IMR-90 (cell line): ENCODE results near the gene KLHL2. TPM values are rescaled to one million over a fixed set of nuclear protein-coding genes. Genes with fewer than 3 reads are reported as not detected.
"Not testable (repeated sequence)": the region's sequence is repeated elsewhere in the genome, so short reads cannot be mapped to it uniquely, and the experiment has no call there.

Experiments
- ATAC-seq: fragments of 200-7000 bp; cut with Tn5 transposase; 2 replicates; pipeline ENCODE4 v1.9.1; 2020; ENCODE audit warnings: low read depth, mild to moderate bottlenecking, moderate library complexity
- BruUV-seq: library from RNA; stranded (reverse); fragments of 400-500 nt; replicated peaks from 2 replicates; lab custom pipeline; 2021; lab: Mats Ljungman, UMichigan
- CTCF ChIA-PET: fragments of 300-600 bp; formaldehyde crosslinking; extraction: SDS; loops from one replicate; lab custom pipeline; 2021; ENCODE audit warnings: antibody characterized with exemption; lab: Yijun Ruan, JAX
- POLR2A ChIA-PET: fragments of 300-600 bp; sonication (Branson Sonifier 250); formaldehyde crosslinking; loops from one replicate; lab custom pipeline; 2022; ENCODE audit warnings: antibody characterized with exemption; ENCODE audit not compliant: unreplicated experiment; lab: Charles Lee
- DNase-seq: peaks from one replicate; pipeline ENCODE4 v3.0.0; 2013
- H2AFZ ChIP-seq: replicated peaks from 2 replicates; pipeline ENCODE3; 2013; ENCODE audit warnings: low read length, mild to moderate bottlenecking; ENCODE audit not compliant: poor library complexity
- H2AK5ac ChIP-seq: 2 replicates; pipeline ENCODE4 v1.6.1; 2013; ENCODE audit warnings: low read depth, low read length, inconsistent platforms
- H2AK9ac ChIP-seq: replicated peaks from 2 replicates; pipeline ENCODE3; 2013; ENCODE audit warnings: mild to moderate bottlenecking, low read depth, low read length, moderate library complexity; ENCODE audit not compliant: poor library complexity
- H2BK120ac ChIP-seq: 2 replicates; pipeline ENCODE4 v1.6.1; 2013; ENCODE audit warnings: low read depth, low read length, inconsistent platforms
- H2BK15ac ChIP-seq: 3 replicates; pipeline ENCODE4 v1.6.1; 2013; ENCODE audit warnings: low read depth, low read length, inconsistent platforms
- H2BK20ac ChIP-seq: 2 replicates; pipeline ENCODE4 v1.6.1; 2013; ENCODE audit warnings: low read depth, mild to moderate bottlenecking, inconsistent platforms, low read length, moderate library complexity
- H2BK5ac ChIP-seq: 2 replicates; pipeline ENCODE4 v1.6.1; 2013; ENCODE audit warnings: mild to moderate bottlenecking, low read depth, low read length, inconsistent platforms; ENCODE audit not compliant: poor library complexity, severe bottlenecking
- H3K14ac ChIP-seq: replicated peaks from 2 replicates; pipeline ENCODE4 v1.6.1; 2013; ENCODE audit warnings: low read depth, low read length, inconsistent platforms
- H3K18ac ChIP-seq: 2 replicates; pipeline ENCODE4 v1.6.1; 2013; ENCODE audit warnings: low read depth, low read length, control low read depth
- H3K23ac ChIP-seq: 2 replicates; pipeline ENCODE4 v1.6.1; 2013; ENCODE audit warnings: low read depth, low read length, inconsistent platforms
- H3K27ac ChIP-seq: 2 replicates; pipeline ENCODE4 v1.5.1; 2013; ENCODE audit warnings: mild to moderate bottlenecking, control low read depth, low read length; ENCODE audit not compliant: insufficient read depth
- H3K27me3 ChIP-seq: 2 replicates; pipeline ENCODE4 v1.6.1; 2013; ENCODE audit warnings: low read length; ENCODE audit not compliant: control insufficient read depth, insufficient read depth
- H3K36me3 ChIP-seq: 2 replicates; pipeline ENCODE4 v1.6.1; 2013; ENCODE audit warnings: low read length, mixed read lengths; ENCODE audit not compliant: control insufficient read depth, insufficient read depth
- H3K4ac ChIP-seq: 2 replicates; pipeline ENCODE4 v1.6.1; 2013; ENCODE audit warnings: low read depth, low read length, inconsistent platforms
- H3K4me1 ChIP-seq: 2 replicates; pipeline ENCODE4 v1.6.1; 2013; ENCODE audit warnings: low read length, mixed read lengths; ENCODE audit not compliant: control insufficient read depth, insufficient read depth
- H3K4me2 ChIP-seq: 2 replicates; pipeline ENCODE4 v1.6.1; 2013; ENCODE audit warnings: low read depth, mild to moderate bottlenecking, control low read depth, low read length, moderate library complexity
- H3K4me3 ChIP-seq: 2 replicates; pipeline ENCODE4 v1.5.1; 2013; ENCODE audit warnings: low read depth, mild to moderate bottlenecking, control low read depth, low read length, moderate library complexity; ENCODE audit not compliant: insufficient read depth
- H3K56ac ChIP-seq: 2 replicates; pipeline ENCODE4 v1.6.1; 2013; ENCODE audit warnings: low read length, inconsistent platforms; ENCODE audit not compliant: insufficient read depth; ENCODE audit errors: extremely low read depth
- H3K79me1 ChIP-seq, 2 experiments: 2 replicates each; pipeline ENCODE4 v1.6.1; 2013; ENCODE audit warnings: low read length in 2 of 2, inconsistent platforms in 1 of 2, low read depth in 1 of 2
- H3K9ac ChIP-seq: 2 replicates; pipeline ENCODE4 v1.6.1; 2013; ENCODE audit warnings: low read depth, low read length, control low read depth
- H3K9me1 ChIP-seq: 2 replicates; pipeline ENCODE4 v1.6.1; 2013; ENCODE audit warnings: low read length, inconsistent platforms; ENCODE audit not compliant: insufficient read depth
- H3K9me3 ChIP-seq: 2 replicates; pipeline ENCODE4 v1.6.1; 2013; ENCODE audit warnings: low read length; ENCODE audit not compliant: control insufficient read depth, insufficient read depth
- H4K20me1 ChIP-seq: 2 replicates; pipeline ENCODE4 v1.6.1; 2013; ENCODE audit warnings: low read length, inconsistent platforms; ENCODE audit not compliant: insufficient read depth
- H4K5ac ChIP-seq: 2 replicates; pipeline ENCODE4 v1.6.1; 2013; ENCODE audit warnings: mild to moderate bottlenecking, low read depth, low read length, control low read depth
- H4K8ac ChIP-seq, 2 experiments: 2 replicates each; pipeline ENCODE4 v1.6.1; 2013; ENCODE audit warnings: low read depth in 2 of 2, low read length in 2 of 2, control low read depth in 1 of 2, inconsistent platforms in 1 of 2
- H4K91ac ChIP-seq: 2 replicates; pipeline ENCODE4 v1.6.1; 2013; ENCODE audit warnings: low read depth, low read length, inconsistent platforms; ENCODE audit not compliant: insufficient read depth
- WGBS, 2 experiments: methylation state at CpG; one replicate each; pipeline versions ENCODE4 v1.1.5 to v1.1.7; 2013; ENCODE audit warnings: missing lambda C conversion rate in 2 of 2; ENCODE audit not compliant: insufficient read length in 1 of 2; ENCODE audit errors: extremely low coverage in 2 of 2; 5-methylcytosine and 5-hydroxymethylcytosine counted together
- dilution Hi-C: fragments of 300-500 bp; cut with HindIII; formaldehyde crosslinking; loops from one replicate; pipeline ENCODE4 v1.14.3; 2018; ENCODE audit warnings: low sequenced_read_pairs; ENCODE audit not compliant: unreplicated experiment
- in situ Hi-C: fragments of 300-500 bp; cut with MboI; formaldehyde crosslinking; loops from 3 replicates; pipeline ENCODE4 v1.14.3; 2019; ENCODE audit warnings: low sequenced_read_pairs, inconsistent platforms, mixed read lengths
- intact Hi-C: fragments of 100-400 bp; cut with micrococcal nuclease; formaldehyde crosslinking; loops from 2 replicates; pipeline ENCODE4 v1.10.0; 2022
- polyA plus RNA-seq, 3 experiments: library from polyadenylated mRNA; depleted of rRNA; stranded (reverse); fragments of >200 nt; gene quantifications; 2 replicates each; pipeline ENCODE4 v1.2.3, GENCODE V29; 2012; ENCODE audit warnings: low replicate concordance in 1 of 3
- total RNA-seq: library from RNA; depleted of rRNA; stranded (reverse); fragments of >200 nt; gene quantifications from 2 replicates; pipeline ENCODE4 v1.2.3, GENCODE V29; 2012

KLHL2 gene
- total and polyA plus RNA-seq, 2 of the 4 experiments (the other 2 are of a cell fraction) = 11.0 to 12.4 TPM

DNA sequence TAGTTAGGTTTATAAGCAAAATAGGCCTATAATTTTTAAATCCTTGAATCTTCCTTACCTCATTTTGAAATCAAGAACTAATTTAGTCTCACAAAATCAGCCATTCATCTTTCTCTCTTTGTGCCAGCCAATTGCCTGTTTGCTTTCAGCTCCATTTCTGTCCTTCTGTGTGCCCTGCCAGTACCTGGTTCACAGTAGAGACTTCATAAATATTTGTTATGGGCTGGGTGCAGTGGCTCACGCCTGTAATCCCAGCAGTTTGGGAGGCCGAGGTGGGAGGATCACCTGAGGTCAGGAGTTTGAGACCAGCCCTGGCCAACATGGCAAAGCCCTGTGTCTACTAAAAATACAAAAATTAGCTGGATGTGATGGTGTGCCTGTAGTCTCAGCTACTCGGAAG, 31.9 kb upstream of the KLHL2 start:
- H4K5ac ChIP-seq, H3K27me3 ChIP-seq, intact Hi-C loops, H3K9me3 ChIP-seq, dilution Hi-C loops, H4K91ac ChIP-seq, in situ Hi-C loops, H2BK120ac ChIP-seq, H3K56ac ChIP-seq, ATAC-seq, H3K4me2 ChIP-seq, H2AK9ac ChIP-seq, H3K9ac ChIP-seq, H4K20me1 ChIP-seq, H3K9me1 ChIP-seq, BruUV-seq, H2BK5ac ChIP-seq, H2AFZ ChIP-seq, H3K4me1 ChIP-seq, H3K14ac ChIP-seq, H3K79me1 ChIP-seq, H3K18ac ChIP-seq, H2BK20ac ChIP-seq, H4K8ac ChIP-seq, H2AK5ac ChIP-seq, H3K23ac ChIP-seq, H3K27ac ChIP-seq, H3K36me3 ChIP-seq, H3K4me3 ChIP-seq, DNase-seq, H2BK15ac ChIP-seq, POLR2A ChIA-PET, H3K4ac ChIP-seq: not testable (repeated sequence)
- WGBS, 2 experiments = 80% methylated on average over 1 of the region's 3 CpGs; no CpG with 5 or more reads in 1 of the 2 experiments
- CTCF ChIA-PET = interaction anchor here (0.7 kb wide), 1 partner anchor 78 kb away, joined by 3 read pairs; no protein-coding TSS in a partner anchor
